ENCODE data around the gene HAND1.

The HAND1 gene

GRCh38 chr5:154505567-154505966 is 27.5 kb upstream of the HAND1 start:
- H3K27me3 ChIP-seq (ENCODE audit: control insufficient read depth, insufficient read depth, low read length): no peaks in the 10 kb centered on the region
- peaks cover 11% of the 10 kb centered on the region for H3K4me1 ChIP-seq (ENCODE audit: control insufficient read depth, insufficient read depth, low read length)
- no peaks in the 10 kb centered on the region for H3K9me3 ChIP-seq (ENCODE audit: control insufficient read depth, insufficient read depth, low read length)
- H3K4me3 ChIP-seq (ENCODE audit: low read depth, low read length): no peak overlapping the region
- H3K9ac ChIP-seq (ENCODE audit: low read depth, low read length): no peak overlapping the region
- no peaks in the 10 kb centered on the region for H3K36me3 ChIP-seq (ENCODE audit: control insufficient read depth, insufficient read depth, low read length)
- H3K27ac ChIP-seq (ENCODE audit: low read depth, low read length): no peak overlapping the region

DNA sequence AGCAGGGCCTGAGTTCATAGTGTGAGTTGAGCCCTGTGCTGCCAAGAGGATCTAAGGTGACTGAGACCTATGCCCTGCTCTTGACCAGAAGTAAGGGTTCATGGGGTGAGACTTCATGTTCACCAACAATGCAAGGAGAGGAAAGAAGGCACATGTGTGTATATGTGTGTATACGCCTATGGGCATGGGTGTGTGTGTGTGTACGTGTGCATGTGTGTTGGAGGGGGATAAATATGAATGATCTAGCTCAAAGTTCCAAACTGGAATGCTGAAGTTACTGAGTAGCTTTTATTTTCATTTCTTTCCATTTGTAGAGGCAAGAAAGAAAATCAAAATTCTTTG is 25.6 kb upstream of the HAND1 start:
- H3K27ac ChIP-seq (ENCODE audit: low read depth, low read length): no peak overlapping the region
- no peak overlapping the region for H3K4me3 ChIP-seq (ENCODE audit: low read depth, low read length)
- peaks cover 11% of the 10 kb centered on the region for H3K4me1 ChIP-seq (ENCODE audit: control insufficient read depth, insufficient read depth, low read length)
- no peaks in the 10 kb centered on the region for H3K36me3 ChIP-seq (ENCODE audit: control insufficient read depth, insufficient read depth, low read length)
- H3K27me3 ChIP-seq (ENCODE audit: control insufficient read depth, insufficient read depth, low read length): no peaks in the 10 kb centered on the region
- H3K9me3 ChIP-seq (ENCODE audit: control insufficient read depth, insufficient read depth, low read length): no peaks in the 10 kb centered on the region
- no peak overlapping the region for H3K9ac ChIP-seq (ENCODE audit: low read depth, low read length)

DNA sequence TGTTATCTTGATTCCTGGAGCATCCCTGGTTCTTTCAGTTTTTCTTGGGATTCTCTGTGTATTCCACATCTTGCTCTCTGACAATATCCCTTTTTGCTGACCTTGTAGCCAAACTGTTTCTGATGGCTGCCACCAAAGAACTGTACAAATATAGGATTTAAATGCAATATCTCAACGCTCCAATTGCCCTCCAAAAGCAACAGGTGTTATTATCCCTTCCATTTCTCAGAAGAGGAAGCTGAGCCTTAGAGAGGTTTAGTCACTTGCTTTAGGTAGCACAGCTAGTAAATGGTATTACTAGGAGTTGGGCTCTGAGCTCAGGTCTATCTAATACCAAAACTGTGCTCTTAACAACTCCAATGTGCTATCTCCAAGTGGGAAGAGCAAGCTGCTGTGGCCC is 24.2 kb upstream of the HAND1 start:
- Histone ChIP-seq H3K36me3 (ENCODE audit: control insufficient read depth, insufficient read depth, low read length) (no peaks in the 10 kb centered on the region), H3K27me3 (ENCODE audit: control insufficient read depth, insufficient read depth, low read length) (no peaks in the 10 kb centered on the region), H3K4me3 (ENCODE audit: low read depth, low read length) (no peak overlapping the region), H3K9me3 (ENCODE audit: control insufficient read depth, insufficient read depth, low read length) (no peaks in the 10 kb centered on the region), H3K4me1 (ENCODE audit: control insufficient read depth, insufficient read depth, low read length) (peaks cover 11% of the 10 kb centered on the region), H3K9ac (ENCODE audit: low read depth, low read length) (no peak overlapping the region), H3K27ac (ENCODE audit: low read depth, low read length) (no peak overlapping the region)

GRCh38 chr5:154501566-154501965 is 23.5 kb upstream of the HAND1 start:
- Histone ChIP-seq H3K9me3 (ENCODE audit: control insufficient read depth, insufficient read depth, low read length) (no peaks in the 10 kb centered on the region), H3K27ac (ENCODE audit: low read depth, low read length) (no peak overlapping the region), H3K4me1 (ENCODE audit: control insufficient read depth, insufficient read depth, low read length) (peaks cover 11% of the 10 kb centered on the region), H3K9ac (ENCODE audit: low read depth, low read length) (no peak overlapping the region), H3K4me3 (ENCODE audit: low read depth, low read length) (no peak overlapping the region), H3K36me3 (ENCODE audit: control insufficient read depth, insufficient read depth, low read length) (no peaks in the 10 kb centered on the region), H3K27me3 (ENCODE audit: control insufficient read depth, insufficient read depth, low read length) (no peaks in the 10 kb centered on the region)

GRCh38 chr5:154498994-154499393 is 21.0 kb upstream of the HAND1 start:
- Histone ChIP-seq H3K4me3 (ENCODE audit: low read depth, low read length) (no peak overlapping the region), H3K27me3 (ENCODE audit: control insufficient read depth, insufficient read depth, low read length) (peaks cover 6% of the 10 kb centered on the region), H3K9me3 (ENCODE audit: control insufficient read depth, insufficient read depth, low read length) (no peaks in the 10 kb centered on the region), H3K4me1 (ENCODE audit: control insufficient read depth, insufficient read depth, low read length) (peaks cover 11% of the 10 kb centered on the region), H3K9ac (ENCODE audit: low read depth, low read length) (no peak overlapping the region), H3K36me3 (ENCODE audit: control insufficient read depth, insufficient read depth, low read length) (no peaks in the 10 kb centered on the region), H3K27ac (ENCODE audit: low read depth, low read length) (no peak overlapping the region)

DNA sequence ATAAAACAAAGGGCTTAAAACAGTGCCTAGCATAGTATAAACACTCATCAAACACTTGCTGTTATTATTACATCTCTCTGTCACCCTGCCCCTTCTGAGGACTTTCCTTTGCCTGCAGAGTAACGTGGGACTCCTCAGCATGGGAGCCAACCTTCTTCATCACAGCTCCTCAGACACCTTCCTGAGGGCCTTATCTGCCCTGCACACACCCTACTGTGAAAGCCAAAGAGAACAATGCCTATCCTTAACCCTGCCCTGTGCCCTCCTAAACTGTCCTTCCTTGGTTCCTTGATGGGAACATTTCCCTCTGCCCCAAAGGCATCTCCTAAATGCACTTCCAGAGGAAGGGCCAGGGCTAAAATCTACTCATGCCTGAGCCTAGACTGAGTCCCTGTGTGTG is 20.6 kb upstream of the HAND1 start:
- Histone ChIP-seq H3K9ac (ENCODE audit: low read depth, low read length) (no peak overlapping the region), H3K27ac (ENCODE audit: low read depth, low read length) (no peak overlapping the region), H3K36me3 (ENCODE audit: control insufficient read depth, insufficient read depth, low read length) (no peaks in the 10 kb centered on the region), H3K9me3 (ENCODE audit: control insufficient read depth, insufficient read depth, low read length) (no peaks in the 10 kb centered on the region), H3K27me3 (ENCODE audit: control insufficient read depth, insufficient read depth, low read length) (peaks cover 7% of the 10 kb centered on the region), H3K4me3 (ENCODE audit: low read depth, low read length) (no peak overlapping the region), H3K4me1 (ENCODE audit: control insufficient read depth, insufficient read depth, low read length) (peaks cover 11% of the 10 kb centered on the region)

- H3K4me1 ChIP-seq (ENCODE audit: control insufficient read depth, insufficient read depth, low read length): no peaks in the 10 kb centered on the region
- no peak overlapping the region for H3K27ac ChIP-seq (ENCODE audit: low read depth, low read length)
- H3K36me3 ChIP-seq (ENCODE audit: control insufficient read depth, insufficient read depth, low read length): no peaks in the 10 kb centered on the region
- H3K9ac ChIP-seq (ENCODE audit: low read depth, low read length): no peak overlapping the region
- H3K27me3 ChIP-seq (ENCODE audit: control insufficient read depth, insufficient read depth, low read length): peaks cover 21% of the 10 kb centered on the region
- no peaks in the 10 kb centered on the region for H3K9me3 ChIP-seq (ENCODE audit: control insufficient read depth, insufficient read depth, low read length)
- no peak overlapping the region for H3K4me3 ChIP-seq (ENCODE audit: low read depth, low read length)
Observed at GRCh38 chr5:154494036-154494435, 16.0 kb upstream of the HAND1 start.

GRCh38 chr5:154493274-154493673 is 15.2 kb upstream of the HAND1 start:
- H3K27me3 ChIP-seq (ENCODE audit: control insufficient read depth, insufficient read depth, low read length): peaks cover 28% of the 10 kb centered on the region
- H3K9me3 ChIP-seq (ENCODE audit: control insufficient read depth, insufficient read depth, low read length): no peaks in the 10 kb centered on the region
- H3K4me1 ChIP-seq (ENCODE audit: control insufficient read depth, insufficient read depth, low read length): no peaks in the 10 kb centered on the region

DNA sequence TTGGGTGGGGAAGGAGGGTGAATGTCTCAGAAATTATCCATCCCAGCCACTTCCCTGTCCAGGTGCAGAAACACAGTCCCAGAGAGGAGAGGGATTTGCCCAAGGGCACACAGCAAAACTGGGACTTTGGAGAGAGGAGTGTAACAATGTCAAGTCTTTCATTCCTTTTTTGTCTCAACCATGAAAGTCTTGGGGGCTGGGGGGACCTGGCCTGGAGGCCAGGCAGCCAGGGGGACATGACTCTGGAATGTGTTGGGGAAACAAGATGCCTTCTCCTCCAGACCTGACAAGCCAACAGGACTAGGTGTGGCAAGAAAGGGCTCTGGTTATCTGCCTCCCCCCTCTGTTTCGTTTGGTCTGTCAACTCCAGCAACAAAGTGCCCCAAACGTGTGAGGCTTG is 13.9 kb upstream of the HAND1 start:
- peaks cover 40% of the 10 kb centered on the region for H3K27me3 ChIP-seq (ENCODE audit: control insufficient read depth, insufficient read depth, low read length)
- H3K9me3 ChIP-seq (ENCODE audit: control insufficient read depth, insufficient read depth, low read length): no peaks in the 10 kb centered on the region

More at GRCh38 chr5:154493274-154493673, 15.2 kb upstream of the HAND1 start:
- H3K9ac ChIP-seq (ENCODE audit: low read depth, low read length): no peak overlapping the region
- H3K27ac ChIP-seq (ENCODE audit: low read depth, low read length): no peak overlapping the region
- no peak overlapping the region for H3K4me3 ChIP-seq (ENCODE audit: low read depth, low read length)
- H3K36me3 ChIP-seq (ENCODE audit: control insufficient read depth, insufficient read depth, low read length): no peaks in the 10 kb centered on the region

GRCh38 chr5:154487541-154487940 is 9.5 kb upstream of the HAND1 start:
- Histone ChIP-seq H3K36me3 (ENCODE audit: control insufficient read depth, insufficient read depth, low read length) (no peaks in the 10 kb centered on the region), H3K27ac (ENCODE audit: low read depth, low read length) (no peak overlapping the region), H3K9me3 (ENCODE audit: control insufficient read depth, insufficient read depth, low read length) (no peaks in the 10 kb centered on the region), H3K4me3 (ENCODE audit: low read depth, low read length) (no peak overlapping the region), H3K27me3 (ENCODE audit: control insufficient read depth, insufficient read depth, low read length) (peaks cover 72% of the 10 kb centered on the region), H3K4me1 (ENCODE audit: control insufficient read depth, insufficient read depth, low read length) (peaks cover 44% of the 10 kb centered on the region), H3K9ac (ENCODE audit: low read depth, low read length) (no peak overlapping the region)

More for the DNA sequence above, 13.9 kb upstream of the HAND1 start:
- H3K36me3 ChIP-seq (ENCODE audit: control insufficient read depth, insufficient read depth, low read length): no peaks in the 10 kb centered on the region
- no peak overlapping the region for H3K4me3 ChIP-seq (ENCODE audit: low read depth, low read length)
- H3K4me1 ChIP-seq (ENCODE audit: control insufficient read depth, insufficient read depth, low read length): no peaks in the 10 kb centered on the region
- H3K27ac ChIP-seq (ENCODE audit: low read depth, low read length): no peak overlapping the region
- H3K9ac ChIP-seq (ENCODE audit: low read depth, low read length): no peak overlapping the region

DNA sequence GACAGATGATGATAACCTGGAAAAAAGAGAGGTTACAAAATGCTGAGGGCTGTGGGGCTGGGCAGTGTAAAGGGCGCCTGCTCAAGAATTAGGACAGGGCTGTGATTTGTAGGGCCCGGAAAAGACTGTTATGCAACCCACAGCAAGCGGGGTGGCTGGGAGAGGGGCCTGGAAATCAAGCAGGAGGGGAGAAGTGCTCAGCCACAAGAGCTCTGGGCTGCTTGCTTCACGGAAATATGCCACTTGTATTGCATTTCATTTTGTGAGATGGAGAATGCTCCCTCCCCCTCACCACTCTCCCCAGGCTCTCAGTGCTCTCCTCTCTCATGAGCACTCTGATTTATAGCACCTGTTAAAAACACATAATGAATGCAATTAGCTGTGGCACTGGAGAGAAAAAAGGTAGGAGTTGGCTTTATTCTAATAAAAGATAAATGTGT is 8.4 kb upstream of the HAND1 start:
- no peak overlapping the region for H3K27ac ChIP-seq (ENCODE audit: low read depth, low read length)
- no peak overlapping the region for H3K9ac ChIP-seq (ENCODE audit: low read depth, low read length)
- H3K9me3 ChIP-seq (ENCODE audit: control insufficient read depth, insufficient read depth, low read length): no peaks in the 10 kb centered on the region
- peaks cover 55% of the 10 kb centered on the region for H3K4me1 ChIP-seq (ENCODE audit: control insufficient read depth, insufficient read depth, low read length)
- peaks cover 82% of the 10 kb centered on the region for H3K27me3 ChIP-seq (ENCODE audit: control insufficient read depth, insufficient read depth, low read length)
- H3K4me3 ChIP-seq (ENCODE audit: low read depth, low read length): no peak overlapping the region
- H3K36me3 ChIP-seq (ENCODE audit: control insufficient read depth, insufficient read depth, low read length): no peaks in the 10 kb centered on the region

- peaks cover 88% of the 10 kb centered on the region for H3K27me3 ChIP-seq (ENCODE audit: control insufficient read depth, insufficient read depth, low read length)
- H3K36me3 ChIP-seq (ENCODE audit: control insufficient read depth, insufficient read depth, low read length): no peaks in the 10 kb centered on the region
- no peak overlapping the region for H3K27ac ChIP-seq (ENCODE audit: low read depth, low read length)
- no peak overlapping the region for H3K9ac ChIP-seq (ENCODE audit: low read depth, low read length)
- no peak overlapping the region for H3K4me3 ChIP-seq (ENCODE audit: low read depth, low read length)
- no peaks in the 10 kb centered on the region for H3K9me3 ChIP-seq (ENCODE audit: control insufficient read depth, insufficient read depth, low read length)
- peaks cover 59% of the 10 kb centered on the region for H3K4me1 ChIP-seq (ENCODE audit: control insufficient read depth, insufficient read depth, low read length)
Observed at GRCh38 chr5:154485850-154486426, 7.9 kb upstream of the HAND1 start.

Data from HUES48 (cell line).